GM12891 (cell line): Measurements from ENCODE around the gene FAM227A.
"Not testable (repeated sequence)": the region's sequence is repeated elsewhere in the genome, so short reads cannot be mapped to it uniquely, and the experiment has no call there.

Source experiments
- DNase-seq: peaks from one replicate; pipeline ENCODE4 v3.0.0; 2011; ENCODE audit warnings: low spot score; ENCODE audit not compliant: insufficient read length
- FAIRE-seq: peaks from 2 replicates; lab custom pipeline; 2011; peaks lifted over from hg19 to GRCh38; lab: Jason Lieb, UNC
- PAX5 ChIP-seq: IDR thresholded peaks from 2 replicates; pipeline ENCODE4 v1.6.1; 2011; ENCODE audit warnings: low read length, moderate library complexity, mild to moderate bottlenecking; ENCODE audit not compliant: insufficient read depth, severe bottlenecking
- POLR2A ChIP-seq: IDR thresholded peaks from 2 replicates; pipeline ENCODE4 v1.6.1; 2011; ENCODE audit warnings: low read depth, low read length, control low read depth
- POLR2AphosphoS5 ChIP-seq: IDR thresholded peaks from 2 replicates; pipeline ENCODE4 v1.6.1; 2011; ENCODE audit warnings: low read depth, low read length, control low read depth
- POU2F2 ChIP-seq: IDR thresholded peaks from 2 replicates; pipeline ENCODE4 v1.6.1; 2011; ENCODE audit warnings: low read depth, mild to moderate bottlenecking, control low read depth, low read length, moderate library complexity
- SPI1 ChIP-seq: IDR thresholded peaks from 2 replicates; pipeline ENCODE4 v1.6.1; 2011; ENCODE audit warnings: low read depth, low read length, control low read depth
- TAF1 ChIP-seq: IDR thresholded peaks from 2 replicates; pipeline ENCODE4 v1.6.1; 2011; ENCODE audit warnings: low read depth, low read length, control low read depth

FAM227A gene

GRCh38 chr22:38631724-38632123 lies 24.5 kb downstream of the FAM227A start:
- DNase-seq, result no peak
- no peak for FAIRE-seq

GRCh38 chr22:38629108-38629507 lies 27.1 kb downstream of the FAM227A start:
- FAIRE-seq (no peak), DNase-seq (no peak)
- TF ChIP-seq PAX5, result no peak
- TF ChIP-seq SPI1, result no peak
- TF ChIP-seq POLR2A, result no peak
- no peak for TF ChIP-seq TAF1
- TF ChIP-seq POLR2AphosphoS5, result no peak
- no peak for TF ChIP-seq POU2F2

More at GRCh38 chr22:38631724-38632123, 24.5 kb downstream of the FAM227A start:
- TF ChIP-seq POLR2A (no peak), POU2F2 (no peak), POLR2AphosphoS5 (no peak), PAX5 (no peak), SPI1 (no peak), TAF1 (no peak)

- no peak for DNase-seq
- no peak for TF ChIP-seq PAX5
- TF ChIP-seq SPI1, result no peak
- no peak for TF ChIP-seq POLR2A
- TF ChIP-seq TAF1, result no peak
- TF ChIP-seq POU2F2, result no peak
- FAIRE-seq, result no peak
Observed at GRCh38 chr22:38628444-38628843, 27.7 kb downstream of the FAM227A start.

- no peak for FAIRE-seq
- DNase-seq, result no peak
- TF ChIP-seq POLR2A (no peak), POU2F2 (no peak), POLR2AphosphoS5 (no peak), SPI1 (no peak), TAF1 (no peak), PAX5 (no peak)
Observed at GRCh38 chr22:38623351-38623750, 32.8 kb downstream of the FAM227A start.

GRCh38 chr22:38618682-38619081 lies 37.5 kb downstream of the FAM227A start:
- TF ChIP-seq POLR2A, result no peak
- TF ChIP-seq TAF1, result no peak
- TF ChIP-seq PAX5, result no peak
- no peak for DNase-seq
- FAIRE-seq, result no peak

- FAIRE-seq, result no peak
- TF ChIP-seq POLR2AphosphoS5 (no peak), TAF1 (no peak), SPI1 (no peak), POU2F2 (no peak), PAX5 (no peak), POLR2A (no peak)
- no peak for DNase-seq
Observed at GRCh38 chr22:38618258-38618657, 37.9 kb downstream of the FAM227A start.

- DNase-seq, FAIRE-seq: not testable (repeated sequence)
Observed at GRCh38 chr22:38615064-38615405, 41.2 kb downstream of the FAM227A start.

GRCh38 chr22:38614332-38615063 lies 41.7 kb downstream of the FAM227A start:
- TF ChIP-seq POLR2A, result no peak
- TF ChIP-seq TAF1, result no peak
- no peak; the same call in 1 of the 2 replicates for TF ChIP-seq SPI1
- no peak for TF ChIP-seq POLR2AphosphoS5
- no peak for DNase-seq
- no peak for FAIRE-seq

- FAIRE-seq (peak; percentile 60), DNase-seq (no peak)
- TF ChIP-seq POU2F2 (no peak), PAX5 (peak; percentile 22)
Observed at GRCh38 chr22:38613588-38613987, 42.6 kb downstream of the FAM227A start.

GRCh38 chr22:38612217-38613006 lies 43.8 kb downstream of the FAM227A start:
- TF ChIP-seq POU2F2, result no peak
- no peak for TF ChIP-seq PAX5
- no peak for TF ChIP-seq POLR2A
- no peak for TF ChIP-seq POLR2AphosphoS5
- no peak for TF ChIP-seq TAF1

More at GRCh38 chr22:38612217-38613006, 43.8 kb downstream of the FAM227A start:
- peak; percentile 78 for FAIRE-seq
- DNase-seq, result no peak
